Smooth muscle cell (in vitro differentiated cells): Measurements from ENCODE around the gene LRP8. TPM values are rescaled to one million over a fixed set of nuclear protein-coding genes. Genes with fewer than 3 reads are reported as not detected.

Experiments
- DNase-seq: peaks from one replicate; lab custom pipeline; 2025; ENCODE audit not compliant: unreplicated experiment; lab: John Stamatoyannopoulos, UW
- H2AFZ ChIP-seq: fragments of 200-600 bp; sonication (generic); 2 replicates; pipeline ENCODE4 v1.6.0; 2016; ENCODE audit warnings: antibody characterized with exemption, low read depth, mild to moderate bottlenecking
- H3F3A ChIP-seq: fragments of 200-600 bp; sonication (generic); 2 replicates; pipeline ENCODE4 v1.6.0; 2017; ENCODE audit warnings: antibody characterized with exemption, low read depth
- H3K27ac ChIP-seq: fragments of 200-600 bp; sonication (generic); 2 replicates; pipeline ENCODE4 v1.5.1; 2016; ENCODE audit warnings: low read depth, mild to moderate bottlenecking
- H3K27me3 ChIP-seq: fragments of 200-600 bp; sonication (generic); 2 replicates; pipeline ENCODE4 v1.6.1; 2016; ENCODE audit warnings: low read depth, mild to moderate bottlenecking
- H3K36me3 ChIP-seq: fragments of 200-600 bp; sonication (generic); 2 replicates; pipeline ENCODE4 v1.5.1; 2016; ENCODE audit warnings: low read depth
- H3K4me1 ChIP-seq: fragments of 200-600 bp; sonication (generic); 2 replicates; pipeline ENCODE4 v1.5.1; 2016; ENCODE audit warnings: low read depth
- H3K4me2 ChIP-seq: fragments of 200-600 bp; sonication (generic); 2 replicates; pipeline ENCODE4 v1.6.0; 2016; ENCODE audit warnings: mild to moderate bottlenecking
- H3K4me3 ChIP-seq: fragments of 200-600 bp; sonication (generic); 2 replicates; pipeline ENCODE4 v1.5.1; 2016; ENCODE audit warnings: mild to moderate bottlenecking
- H3K79me2 ChIP-seq: fragments of 200-600 bp; sonication (generic); 2 replicates; pipeline ENCODE4 v1.6.0; 2016; ENCODE audit warnings: low read depth, mild to moderate bottlenecking
- H3K9ac ChIP-seq: fragments of 200-600 bp; sonication (generic); 2 replicates; pipeline ENCODE4 v1.6.0; 2016; ENCODE audit warnings: low read depth
- H3K9me3 ChIP-seq: fragments of 200-600 bp; sonication (generic); replicated peaks from 2 replicates; pipeline ENCODE4 v1.5.1; 2016; ENCODE audit warnings: low read depth
- H4K20me1 ChIP-seq: fragments of 200-600 bp; sonication (generic); 2 replicates; pipeline ENCODE4 v1.6.0; 2016; ENCODE audit warnings: low read depth
- WGBS: methylation state at CpG from one replicate; pipeline ENCODE4 v1.1.7; 2016; ENCODE audit warnings: low lambda C conversion rate; 5-methylcytosine and 5-hydroxymethylcytosine counted together
- polyA plus RNA-seq: library from polyadenylated mRNA; unstranded; fragments of >200 nt; fragmentation: Nextera tagmentation; extraction: Ambion mirVana; gene quantifications from 2 replicates; pipeline ENCODE4 v1.2.1, GENCODE V29; 2016
- total RNA-seq: library from RNA; depleted of rRNA; stranded (reverse); fragments of >200 nt; gene quantifications from 2 replicates; pipeline ENCODE4 v1.2.3, GENCODE V29; 2014
- TF ChIP-seq, protein P1 (sequence below): fragments of 200-600 bp; sonication (generic); IDR thresholded peaks from 2 replicates; pipeline ENCODE4 v1.5.1; 2017; ENCODE audit warnings: borderline replicate concordance, mild to moderate bottlenecking, antibody characterized with exemption; ENCODE audit not compliant: insufficient read depth, poor library complexity, severe bottlenecking

The LRP8 gene
- total and polyA plus RNA-seq, 2 experiments from 2014 or later = 5.6 to 8.1 TPM

- TF ChIP-seq, protein P1, sequence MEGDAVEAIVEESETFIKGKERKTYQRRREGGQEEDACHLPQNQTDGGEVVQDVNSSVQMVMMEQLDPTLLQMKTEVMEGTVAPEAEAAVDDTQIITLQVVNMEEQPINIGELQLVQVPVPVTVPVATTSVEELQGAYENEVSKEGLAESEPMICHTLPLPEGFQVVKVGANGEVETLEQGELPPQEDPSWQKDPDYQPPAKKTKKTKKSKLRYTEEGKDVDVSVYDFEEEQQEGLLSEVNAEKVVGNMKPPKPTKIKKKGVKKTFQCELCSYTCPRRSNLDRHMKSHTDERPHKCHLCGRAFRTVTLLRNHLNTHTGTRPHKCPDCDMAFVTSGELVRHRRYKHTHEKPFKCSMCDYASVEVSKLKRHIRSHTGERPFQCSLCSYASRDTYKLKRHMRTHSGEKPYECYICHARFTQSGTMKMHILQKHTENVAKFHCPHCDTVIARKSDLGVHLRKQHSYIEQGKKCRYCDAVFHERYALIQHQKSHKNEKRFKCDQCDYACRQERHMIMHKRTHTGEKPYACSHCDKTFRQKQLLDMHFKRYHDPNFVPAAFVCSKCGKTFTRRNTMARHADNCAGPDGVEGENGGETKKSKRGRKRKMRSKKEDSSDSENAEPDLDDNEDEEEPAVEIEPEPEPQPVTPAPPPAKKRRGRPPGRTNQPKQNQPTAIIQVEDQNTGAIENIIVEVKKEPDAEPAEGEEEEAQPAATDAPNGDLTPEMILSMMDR = no peak
- 87% methylated on average over 1 of the region's 1 CpG for WGBS
- Histone ChIP-seq H3F3A (no peaks in the 10 kb centered on the region), H3K4me1 (no peaks in the 10 kb centered on the region), H3K4me2 (no peak overlapping the region), H4K20me1 (no peaks in the 10 kb centered on the region), H3K27me3 (peaks cover 9% of the 10 kb centered on the region), H3K4me3 (no peak overlapping the region), H3K36me3 (no peaks in the 10 kb centered on the region), H3K27ac (no peak overlapping the region), H2AFZ (no peak overlapping the region), H3K9ac (no peak overlapping the region), H3K9me3 (no peaks in the 10 kb centered on the region), H3K79me2 (no peaks in the 10 kb centered on the region)
- no peak for DNase-seq
Measured at GRCh38 chr1:53338423-53338822, 10.6 kb upstream of the LRP8 start.

GRCh38 chr1:53337499-53337898 is 9.6 kb upstream of the LRP8 start:
- no peak for DNase-seq
- WGBS = 93% methylated on average over 5 of the region's 5 CpGs
- no peak overlapping the region for H3K27ac ChIP-seq
- no peaks in the 10 kb centered on the region for H3K79me2 ChIP-seq
- TF ChIP-seq, protein P1 = no peak
- no peak overlapping the region for H2AFZ ChIP-seq
- H3K4me2 ChIP-seq = no peak overlapping the region
- no peak overlapping the region for H3K4me3 ChIP-seq
- peaks cover 9% of the 10 kb centered on the region for H3K27me3 ChIP-seq
- H3K9ac ChIP-seq = no peak overlapping the region
- no peaks in the 10 kb centered on the region for H4K20me1 ChIP-seq
- H3K4me1 ChIP-seq = no peaks in the 10 kb centered on the region
- H3K9me3 ChIP-seq = no peaks in the 10 kb centered on the region
- no peaks in the 10 kb centered on the region for H3K36me3 ChIP-seq
- H3F3A ChIP-seq = no peaks in the 10 kb centered on the region

- no peak overlapping the region for H2AFZ ChIP-seq
- H3K79me2 ChIP-seq = no peaks in the 10 kb centered on the region
- H3F3A ChIP-seq = no peaks in the 10 kb centered on the region
- no peaks in the 10 kb centered on the region for H3K4me1 ChIP-seq
- TF ChIP-seq, protein P1 = no peak
- no peak for DNase-seq
- peaks cover 9% of the 10 kb centered on the region for H3K27me3 ChIP-seq
- H3K9ac ChIP-seq = no peak overlapping the region
- WGBS = 95% methylated on average over 12 of the region's 12 CpGs
- no peaks in the 10 kb centered on the region for H4K20me1 ChIP-seq
- no peak overlapping the region for H3K27ac ChIP-seq
- no peak overlapping the region for H3K4me3 ChIP-seq
- no peaks in the 10 kb centered on the region for H3K9me3 ChIP-seq
- H3K4me2 ChIP-seq = no peak overlapping the region
- no peaks in the 10 kb centered on the region for H3K36me3 ChIP-seq
Measured at GRCh38 chr1:53336146-53336545, 8.3 kb upstream of the LRP8 start.

- Histone ChIP-seq H3K4me3 (no peak overlapping the region), H3K79me2 (no peaks in the 10 kb centered on the region), H3K4me2 (no peak overlapping the region), H3F3A (no peaks in the 10 kb centered on the region), H3K27me3 (peaks cover 9% of the 10 kb centered on the region), H3K9me3 (no peaks in the 10 kb centered on the region), H3K4me1 (no peaks in the 10 kb centered on the region), H3K36me3 (no peaks in the 10 kb centered on the region), H2AFZ (no peak overlapping the region), H3K9ac (no peak overlapping the region), H4K20me1 (no peaks in the 10 kb centered on the region), H3K27ac (no peak overlapping the region)
- TF ChIP-seq, protein P1 = no peak
- no peak for DNase-seq
- WGBS = 97% methylated on average over 1 of the region's 1 CpG
Measured at GRCh38 chr1:53335661-53336060, 7.8 kb upstream of the LRP8 start.
